GM12878 (cell line): ENCODE measurements around the gene PIR. TPM values are rescaled to one million over a fixed set of nuclear protein-coding genes. Genes with fewer than 3 reads are reported as not detected.

Experiments used
- ATAC-seq: fragments of 200-7000 bp; cut with Tn5 transposase; 3 replicates; pipeline ENCODE4 v1.9.1; 2020; ENCODE audit warnings: mild to moderate bottlenecking, moderate library complexity
- BruUV-seq: library from RNA; stranded (reverse); fragments of 400-500 nt; replicated peaks from 2 replicates; lab custom pipeline; 2021; lab: Mats Ljungman, UMichigan
- CTCF ChIA-PET: fragments of 300-600 bp; sonication (Branson Sonifier 250); formaldehyde crosslinking; extraction: SDS; loops from one replicate; lab custom pipeline; 2021; ENCODE audit warnings: inconsistent platforms; lab: Yijun Ruan, JAX
- POLR2A ChIA-PET: fragments of 350-600 bp; formaldehyde crosslinking; extraction: SDS; loops from one replicate; lab custom pipeline; 2021; ENCODE audit warnings: inconsistent platforms; lab: Charles Lee
- RAD21 ChIA-PET: fragments of 300-600 bp; sonication (Branson Sonifier 250); formaldehyde crosslinking; loops from one replicate; lab custom pipeline; 2023; ENCODE audit warnings: antibody characterized with exemption; ENCODE audit not compliant: unreplicated experiment; lab: Charles Lee
- SMC1A ChIA-PET: fragments of 300-600 bp; sonication (Branson Sonifier 250); formaldehyde crosslinking; loops from one replicate; lab custom pipeline; 2023; ENCODE audit not compliant: unreplicated experiment, uncharacterized antibody; lab: Charles Lee
- DNase-seq: peaks from one replicate; pipeline ENCODE4 v3.0.0-alpha.2; 2011; ENCODE audit warnings: low read depth, low spot score
- FAIRE-seq: peaks from 3 replicates; lab custom pipeline; 2011; peaks lifted over from hg19 to GRCh38; lab: Jason Lieb, UNC
- H2AFZ ChIP-seq: 2 replicates; pipeline ENCODE4 v1.6.0; 2011; ENCODE audit warnings: low read depth, low read length, control low read depth; ENCODE audit not compliant: control insufficient read depth
- H3K27ac ChIP-seq: 2 replicates; pipeline ENCODE4 v1.5.1; 2011; ENCODE audit warnings: control low read depth; ENCODE audit not compliant: control insufficient read depth, insufficient read depth
- H3K27me3 ChIP-seq, 2 experiments: replicated peaks in 1 of 2; 2 replicates each; pipeline versions ENCODE4 v1.6.0 to v1.6.1; 2011; ENCODE audit warnings: low read length in 1 of 2; ENCODE audit not compliant: control insufficient read depth in 2 of 2, insufficient read depth in 2 of 2
- H3K36me3 ChIP-seq, 2 experiments: 2 replicates each; pipeline ENCODE4 v1.5.1; 2011; ENCODE audit warnings: low read length in 1 of 2; ENCODE audit not compliant: control insufficient read depth in 2 of 2, insufficient read depth in 2 of 2
- H3K4me1 ChIP-seq: 2 replicates; pipeline ENCODE4 v1.6.1; 2011; ENCODE audit warnings: mild to moderate bottlenecking, low read length, moderate library complexity, mixed read lengths; ENCODE audit not compliant: control insufficient read depth, insufficient read depth
- H3K4me2 ChIP-seq: 2 replicates; pipeline ENCODE4 v1.6.0; 2011; ENCODE audit warnings: control low read depth; ENCODE audit not compliant: control insufficient read depth, insufficient read depth
- H3K4me3 ChIP-seq: fragments of 200-600 bp; sonication (generic); 2 replicates; pipeline ENCODE4 v1.5.1; 2016
- H3K79me2 ChIP-seq: 2 replicates; pipeline ENCODE4 v1.6.0; 2011; ENCODE audit warnings: low read length; ENCODE audit not compliant: control insufficient read depth, insufficient read depth
- H3K9ac ChIP-seq: 2 replicates; pipeline ENCODE4 v1.8.0; 2011; ENCODE audit warnings: low read length, control low read depth, mixed read lengths; ENCODE audit not compliant: control insufficient read depth, insufficient read depth
- H3K9me3 ChIP-seq: replicated peaks from 3 replicates; pipeline ENCODE4 v1.5.1; 2011; ENCODE audit warnings: mild to moderate bottlenecking, low read length; ENCODE audit not compliant: control insufficient read depth, insufficient read depth
- H4K20me1 ChIP-seq: 2 replicates; pipeline ENCODE4 v1.6.0; 2011; ENCODE audit not compliant: control insufficient read depth, insufficient read depth
- BHLHE40 ChIP-seq, 2 experiments: fragments of 450-650 bp in 1 of 2; IDR thresholded peaks; 2 replicates each; pipeline ENCODE4 v1.6.1; 2011 to 2017; ENCODE audit warnings: low read depth in 2 of 2, borderline replicate concordance in 1 of 2, improper control_type of control experiment in 1 of 2, low read length in 1 of 2, mild to moderate bottlenecking in 1 of 2
- CHD4 ChIP-seq: fragments of 200-600 bp; sonication (generic); IDR thresholded peaks from 2 replicates; pipeline ENCODE4 v1.6.1; 2016; ENCODE audit warnings: mild to moderate bottlenecking
- FOXM1 ChIP-seq: IDR thresholded peaks from 2 replicates; pipeline ENCODE4 v1.6.1; 2012; ENCODE audit warnings: low read depth, mild to moderate bottlenecking, inconsistent platforms, low read length, moderate library complexity
- HCFC1 ChIP-seq: fragments of 150-350 bp; IDR thresholded peaks from 2 replicates; pipeline ENCODE4 v1.6.1; 2014; ENCODE audit warnings: low read length
- IRF4 ChIP-seq: IDR thresholded peaks from 2 replicates; pipeline ENCODE4 v1.6.1; 2011; ENCODE audit warnings: low read depth, low read length
- MTA3 ChIP-seq: IDR thresholded peaks from 2 replicates; pipeline ENCODE4 v1.6.1; 2012; ENCODE audit warnings: low read length, inconsistent platforms, borderline replicate concordance
- MYB ChIP-seq: fragments of 150-350 bp; IDR thresholded peaks from 2 replicates; pipeline ENCODE4 v1.6.1; 2014; ENCODE audit warnings: mild to moderate bottlenecking, low read depth, low read length, borderline replicate concordance
- NFYB ChIP-seq: IDR thresholded peaks from 2 replicates; pipeline ENCODE4 v1.6.1; 2011; ENCODE audit warnings: low read depth, mild to moderate bottlenecking, low read length, improper control_type of control experiment, moderate library complexity; ENCODE audit not compliant: insufficient read depth
- POU2F2 ChIP-seq: IDR thresholded peaks from 3 replicates; pipeline ENCODE4 v1.6.1; 2011; ENCODE audit warnings: low read depth, mild to moderate bottlenecking, low read length, borderline replicate concordance
- RFX5 ChIP-seq: IDR thresholded peaks from 2 replicates; pipeline ENCODE4 v1.6.1; 2011; ENCODE audit warnings: low read depth, low read length, improper control_type of control experiment
- TCF3 ChIP-seq: IDR thresholded peaks from 2 replicates; pipeline ENCODE4 v1.6.1; 2012; ENCODE audit warnings: low read depth, mild to moderate bottlenecking, low read length, borderline replicate concordance; ENCODE audit not compliant: insufficient read depth
- ZBED1 ChIP-seq: IDR thresholded peaks from 2 replicates; pipeline ENCODE4 v1.6.1; 2016; ENCODE audit warnings: borderline replicate concordance
- WGBS: methylation state at CpG from one replicate; pipeline ENCODE4 v1.1.6; 2016; ENCODE audit warnings: low lambda C conversion rate; ENCODE audit not compliant: insufficient replicate concordance, insufficient coverage; ENCODE audit errors: missing lambda C conversion rate; 5-methylcytosine and 5-hydroxymethylcytosine counted together
- in situ Hi-C: fragments of 300-500 bp; cut with MboI; formaldehyde crosslinking; loops from 9 replicates; pipeline ENCODE4 v1.14.3; 2018; ENCODE audit warnings: mixed read lengths
- intact Hi-C: fragments of 100-400 bp; cut with micrococcal nuclease; formaldehyde crosslinking; loops from one replicate; pipeline ENCODE4 v1.14.2; 2022; ENCODE audit not compliant: unreplicated experiment
- polyA plus RNA-seq, 11 experiments: library from polyadenylated mRNA; depleted of rRNA in 4 of 11; unstranded in 6 of 11; stranded (reverse) in 5 of 11; fragments of >200 nt; fragmentation: Nextera tagmentation in 4 of 11; fragmentation: Illumina TruSeq in 1 of 11; extraction: Ambion mirVana in 4 of 11; extraction: Trizol in 1 of 11; gene quantifications; 1 replicate in 1 of 11; 2 replicates in 10 of 11; pipeline versions ENCODE4 v1.2.1 to v1.2.3, GENCODE V29; 2011 to 2016; ENCODE audit warnings: inconsistent platforms in 2 of 11, missing spikeins in 2 of 11, low read depth in 1 of 11
- total RNA-seq, 4 experiments: library from RNA; depleted of rRNA in 3 of 4; stranded (reverse); fragments of >200 nt in 3 of 4; fragmentation: Illumina TruSeq in 1 of 4; extraction: Trizol in 1 of 4; gene quantifications; 2 replicates each; pipeline versions ENCODE4 v1.2.1 to v1.2.3, GENCODE V29; 2013 to 2021
- TF ChIP-seq, protein P1 (sequence below): fragments of 450-650 bp; IDR thresholded peaks from 2 replicates; pipeline ENCODE4 v1.6.1; 2016; ENCODE audit warnings: mild to moderate bottlenecking
- TF ChIP-seq, protein P2 (sequence below): fragments of 450-650 bp; IDR thresholded peaks from 2 replicates; pipeline ENCODE4 v1.6.1; 2017; ENCODE audit warnings: mild to moderate bottlenecking, low read depth, inconsistent platforms; ENCODE audit not compliant: poor library complexity, severe bottlenecking
- TF ChIP-seq, protein P3 (sequence below): fragments of 150-350 bp; IDR thresholded peaks from 2 replicates; pipeline ENCODE4 v1.6.1; 2016; ENCODE audit warnings: low read depth, low read length

The PIR gene
- total and polyA plus RNA-seq, 10 of the 15 experiments (the other 5 are each of a cell fraction or from before 2014, with no cell fraction given) = 3.8 to 16.5 (median 7.3) TPM

DNA sequence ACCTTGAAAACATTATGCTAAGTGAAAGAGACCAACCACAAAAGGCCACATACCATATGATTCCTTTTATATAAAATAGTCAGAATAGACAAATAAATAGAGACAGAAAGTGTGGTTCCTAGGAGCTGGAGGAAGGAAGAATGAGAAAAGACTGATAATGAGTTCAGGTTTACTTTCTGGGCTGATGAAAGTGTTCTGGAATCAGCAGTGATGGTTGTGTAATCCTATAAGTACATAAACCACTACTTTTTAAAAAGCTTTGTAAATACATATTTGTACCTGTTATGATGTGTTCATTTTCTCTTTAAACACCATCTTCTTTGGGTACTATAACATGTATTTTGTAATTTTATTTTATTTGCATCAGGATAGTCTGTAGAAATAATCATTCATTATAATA is 20.6 kb downstream of the PIR start (continued):
- TF ChIP-seq MYB (no peak), POU2F2 (no peak), HCFC1 (no peak)

- DNase-seq = peak; percentile 27
- H3K36me3 ChIP-seq = no peaks in the 10 kb centered on the region
- ChIA-PET RAD21 (interaction anchor here (0.7 to 6.6 kb wide), 6 partner anchors 22 to 154 kb away, joined by 4 to 71 read pairs (median 4); partner anchors contain the start of gene PIR), POLR2A (no interaction called here), CTCF (interaction anchor here (0.6 to 7.2 kb wide), 27 partner anchors 10 to 203 kb away, joined by 3 to 200 read pairs (median 4); partner anchors contain the start of genes BMX and VEGFD), SMC1A (interaction anchor here (0.7 to 2.9 kb wide), 16 partner anchors 10 to 974 kb away, joined by 3 to 17 read pairs (median 4); partner anchors contain the start of gene PIR)
- no peaks in the 10 kb centered on the region for H3K9me3 ChIP-seq
- no peak overlapping the region for H2AFZ ChIP-seq
- H3K4me2 ChIP-seq = no peak overlapping the region
- H3K27me3 ChIP-seq = no peaks in the 10 kb centered on the region; a peak in 1 of 4 replicates
- intact Hi-C loops (loop anchor here (1.0 kb wide), 1 partner anchor 94 kb away; no protein-coding TSS in a partner anchor), in situ Hi-C loops (no loop called here)
- no TSS peak for BruUV-seq
- peak; percentile 82 for FAIRE-seq
- ATAC-seq = peak; percentile 95
- H3K9ac ChIP-seq = no peak overlapping the region
- no peaks in the 10 kb centered on the region for H4K20me1 ChIP-seq
- 1% methylated on average over 3 of the region's 3 CpGs for WGBS
- no peak overlapping the region for H3K4me3 ChIP-seq
- no peaks in the 10 kb centered on the region for H3K4me1 ChIP-seq
- H3K27ac ChIP-seq = no peak overlapping the region
- H3K79me2 ChIP-seq = no peaks in the 10 kb centered on the region
- no peak for TF ChIP-seq MTA3
- TF ChIP-seq FOXM1 = no peak
- TF ChIP-seq, protein P1, sequence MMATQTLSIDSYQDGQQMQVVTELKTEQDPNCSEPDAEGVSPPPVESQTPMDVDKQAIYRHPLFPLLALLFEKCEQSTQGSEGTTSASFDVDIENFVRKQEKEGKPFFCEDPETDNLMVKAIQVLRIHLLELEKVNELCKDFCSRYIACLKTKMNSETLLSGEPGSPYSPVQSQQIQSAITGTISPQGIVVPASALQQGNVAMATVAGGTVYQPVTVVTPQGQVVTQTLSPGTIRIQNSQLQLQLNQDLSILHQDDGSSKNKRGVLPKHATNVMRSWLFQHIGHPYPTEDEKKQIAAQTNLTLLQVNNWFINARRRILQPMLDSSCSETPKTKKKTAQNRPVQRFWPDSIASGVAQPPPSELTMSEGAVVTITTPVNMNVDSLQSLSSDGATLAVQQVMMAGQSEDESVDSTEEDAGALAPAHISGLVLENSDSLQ = no peak
- TF ChIP-seq CHD4 = no peak
- TF ChIP-seq, protein P2, sequence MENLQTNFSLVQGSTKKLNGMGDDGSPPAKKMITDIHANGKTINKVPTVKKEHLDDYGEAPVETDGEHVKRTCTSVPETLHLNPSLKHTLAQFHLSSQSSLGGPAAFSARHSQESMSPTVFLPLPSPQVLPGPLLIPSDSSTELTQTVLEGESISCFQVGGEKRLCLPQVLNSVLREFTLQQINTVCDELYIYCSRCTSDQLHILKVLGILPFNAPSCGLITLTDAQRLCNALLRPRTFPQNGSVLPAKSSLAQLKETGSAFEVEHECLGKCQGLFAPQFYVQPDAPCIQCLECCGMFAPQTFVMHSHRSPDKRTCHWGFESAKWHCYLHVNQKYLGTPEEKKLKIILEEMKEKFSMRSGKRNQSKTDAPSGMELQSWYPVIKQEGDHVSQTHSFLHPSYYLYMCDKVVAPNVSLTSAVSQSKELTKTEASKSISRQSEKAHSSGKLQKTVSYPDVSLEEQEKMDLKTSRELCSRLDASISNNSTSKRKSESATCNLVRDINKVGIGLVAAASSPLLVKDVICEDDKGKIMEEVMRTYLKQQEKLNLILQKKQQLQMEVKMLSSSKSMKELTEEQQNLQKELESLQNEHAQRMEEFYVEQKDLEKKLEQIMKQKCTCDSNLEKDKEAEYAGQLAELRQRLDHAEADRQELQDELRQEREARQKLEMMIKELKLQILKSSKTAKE = no peak
- TF ChIP-seq TCF3 = no peak
- TF ChIP-seq ZBED1 = no peak
- TF ChIP-seq, protein P3, sequence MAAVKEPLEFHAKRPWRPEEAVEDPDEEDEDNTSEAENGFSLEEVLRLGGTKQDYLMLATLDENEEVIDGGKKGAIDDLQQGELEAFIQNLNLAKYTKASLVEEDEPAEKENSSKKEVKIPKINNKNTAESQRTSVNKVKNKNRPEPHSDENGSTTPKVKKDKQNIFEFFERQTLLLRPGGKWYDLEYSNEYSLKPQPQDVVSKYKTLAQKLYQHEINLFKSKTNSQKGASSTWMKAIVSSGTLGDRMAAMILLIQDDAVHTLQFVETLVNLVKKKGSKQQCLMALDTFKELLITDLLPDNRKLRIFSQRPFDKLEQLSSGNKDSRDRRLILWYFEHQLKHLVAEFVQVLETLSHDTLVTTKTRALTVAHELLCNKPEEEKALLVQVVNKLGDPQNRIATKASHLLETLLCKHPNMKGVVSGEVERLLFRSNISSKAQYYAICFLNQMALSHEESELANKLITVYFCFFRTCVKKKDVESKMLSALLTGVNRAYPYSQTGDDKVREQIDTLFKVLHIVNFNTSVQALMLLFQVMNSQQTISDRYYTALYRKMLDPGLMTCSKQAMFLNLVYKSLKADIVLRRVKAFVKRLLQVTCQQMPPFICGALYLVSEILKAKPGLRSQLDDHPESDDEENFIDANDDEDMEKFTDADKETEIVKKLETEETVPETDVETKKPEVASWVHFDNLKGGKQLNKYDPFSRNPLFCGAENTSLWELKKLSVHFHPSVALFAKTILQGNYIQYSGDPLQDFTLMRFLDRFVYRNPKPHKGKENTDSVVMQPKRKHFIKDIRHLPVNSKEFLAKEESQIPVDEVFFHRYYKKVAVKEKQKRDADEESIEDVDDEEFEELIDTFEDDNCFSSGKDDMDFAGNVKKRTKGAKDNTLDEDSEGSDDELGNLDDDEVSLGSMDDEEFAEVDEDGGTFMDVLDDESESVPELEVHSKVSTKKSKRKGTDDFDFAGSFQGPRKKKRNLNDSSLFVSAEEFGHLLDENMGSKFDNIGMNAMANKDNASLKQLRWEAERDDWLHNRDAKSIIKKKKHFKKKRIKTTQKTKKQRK = no peak
- 0 out of 2 replicates have a peak, but pooled peaks have one; percentile 29 for TF ChIP-seq IRF4
- TF ChIP-seq RFX5 = no peak
- TF ChIP-seq BHLHE40 (IDR thresholded peaks at IDR 0.05; ENCODE audit: borderline replicate concordance in 1 of 2, low read depth in 2 of 2, low read length in 1 of 2) = no peak
- peak; percentile 57; the same call in 1 of the 2 replicates for TF ChIP-seq NFYB
Measured at GRCh38 chrX:15471028-15471427, 22.1 kb downstream of the PIR start.
